Stomach smooth muscle (tissue), 2 donors: ENCODE data around the gene PEPD.

Experiments
- H3K27ac ChIP-seq: one replicate; pipeline ENCODE4 v1.7.0; 2013; ENCODE audit warnings: mild to moderate bottlenecking, low read length, inconsistent platforms
- H3K27me3 ChIP-seq, 2 donors: one replicate each; pipeline ENCODE4 v1.7.0; 2013; ENCODE audit warnings: low read length in 2 of 2; ENCODE audit not compliant: insufficient read depth in 2 of 2, control insufficient read depth in 1 of 2
- H3K36me3 ChIP-seq, 2 donors: one replicate each; pipeline ENCODE4 v1.7.0; 2013; ENCODE audit warnings: low read length in 2 of 2; ENCODE audit not compliant: control insufficient read depth in 2 of 2, insufficient read depth in 2 of 2
- H3K4me1 ChIP-seq: one replicate; pipeline ENCODE4 v1.7.0; 2013; ENCODE audit warnings: low read length; ENCODE audit not compliant: control insufficient read depth, insufficient read depth
- H3K4me3 ChIP-seq, 2 donors: one replicate each; pipeline ENCODE4 v1.7.0; 2013; ENCODE audit warnings: low read length in 2 of 2
- H3K9ac ChIP-seq, 2 donors: one replicate each; pipeline ENCODE4 v1.7.0; 2013; ENCODE audit warnings: low read length in 2 of 2, mild to moderate bottlenecking in 1 of 2
- H3K9me3 ChIP-seq, 2 donors: one replicate each; pipeline ENCODE4 v1.7.0; 2013; ENCODE audit warnings: low read length in 2 of 2; ENCODE audit not compliant: control insufficient read depth in 2 of 2
- donor health status: healthy.
- donor health status: Pancreatic carcinoma.

PEPD gene

DNA sequence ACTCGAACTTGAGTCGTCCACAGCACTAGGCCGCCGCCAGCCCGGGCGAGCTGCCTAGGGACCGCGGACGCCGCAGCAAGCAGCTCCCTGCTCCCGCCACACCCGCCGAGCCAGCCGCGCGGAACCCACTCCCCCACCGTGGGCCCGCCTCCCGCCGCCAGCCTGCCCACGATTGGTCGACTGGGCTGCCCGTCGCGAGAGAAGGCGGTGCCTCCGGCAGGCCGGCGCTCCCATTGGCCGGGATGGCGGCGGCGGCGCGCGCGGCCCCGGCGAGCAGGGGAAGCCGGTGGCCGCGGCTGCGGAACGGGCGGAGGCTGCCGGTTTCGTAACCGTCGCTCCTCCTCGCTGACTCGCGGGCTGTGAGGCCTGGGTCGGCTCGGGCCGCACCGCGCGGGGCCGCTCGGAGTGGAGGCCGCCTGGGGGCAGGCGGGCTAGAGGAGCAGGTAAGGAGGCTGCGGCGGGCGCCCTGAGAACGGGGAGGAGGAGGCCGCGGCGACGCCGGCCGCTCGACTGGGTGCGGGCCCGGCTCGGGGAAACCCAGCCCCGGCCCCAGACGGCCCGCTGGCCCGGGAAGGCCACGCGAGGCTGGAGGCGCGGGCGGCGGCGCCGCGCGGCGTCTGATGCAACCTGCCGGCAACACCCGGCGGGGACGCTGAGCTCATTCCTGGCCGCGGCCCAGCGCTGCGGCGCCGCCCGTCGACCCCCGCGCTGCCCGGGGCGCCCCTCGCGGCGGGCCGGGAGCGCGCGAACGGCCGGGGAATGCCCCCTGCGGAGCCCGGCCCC, 147.9 kb downstream of the PEPD start, which contains the start of gene CEBPG:
Gene CEBPG (plus strand): TSS at position 257 of the 783 bp plus-strand sequence. CDS start 5,531 bp downstream, outside the sequence.
- Histone ChIP-seq H3K27me3 (no peaks in the 10 kb centered on the region), H3K9me3 (no peaks in the 10 kb centered on the region), H3K27ac (peak within 1 kb of the TSS; percentile 83), H3K4me3 (peak within 1 kb of the TSS; percentile 88 to 97), H3K9ac (peak within 1 kb of the TSS; percentile 89 to 90), H3K36me3 (no peaks in the 10 kb centered on the region), H3K4me1 (peaks cover 17% of the 10 kb centered on the region)

DNA sequence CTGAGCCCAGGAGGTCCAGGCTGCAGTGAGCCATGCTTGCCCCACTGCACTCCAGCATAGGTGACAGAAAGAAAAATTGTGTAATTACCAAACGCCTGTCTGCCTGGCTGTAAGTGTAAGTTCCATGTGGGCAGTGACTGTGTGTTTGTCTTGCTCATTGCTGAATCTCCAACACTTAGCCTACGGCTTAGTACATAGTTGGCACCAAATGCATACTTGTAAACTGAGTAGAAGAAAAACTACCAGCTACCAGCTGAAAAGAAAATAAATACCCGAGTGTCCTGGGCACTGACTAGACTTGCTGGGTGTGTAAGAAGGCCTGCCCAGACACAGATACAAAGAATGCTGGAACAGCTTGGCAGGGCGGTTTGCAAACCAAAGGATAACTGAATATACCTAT, 150.8 kb downstream of the PEPD start:
- H3K4me3 ChIP-seq, result no peak overlapping the region
- no peak overlapping the region for H3K27ac ChIP-seq
- no peaks in the 10 kb centered on the region for H3K36me3 ChIP-seq
- no peak overlapping the region for H3K9ac ChIP-seq
- no peaks in the 10 kb centered on the region for H3K27me3 ChIP-seq
- no peaks in the 10 kb centered on the region for H3K9me3 ChIP-seq
- H3K4me1 ChIP-seq, result peaks cover 8% of the 10 kb centered on the region

DNA sequence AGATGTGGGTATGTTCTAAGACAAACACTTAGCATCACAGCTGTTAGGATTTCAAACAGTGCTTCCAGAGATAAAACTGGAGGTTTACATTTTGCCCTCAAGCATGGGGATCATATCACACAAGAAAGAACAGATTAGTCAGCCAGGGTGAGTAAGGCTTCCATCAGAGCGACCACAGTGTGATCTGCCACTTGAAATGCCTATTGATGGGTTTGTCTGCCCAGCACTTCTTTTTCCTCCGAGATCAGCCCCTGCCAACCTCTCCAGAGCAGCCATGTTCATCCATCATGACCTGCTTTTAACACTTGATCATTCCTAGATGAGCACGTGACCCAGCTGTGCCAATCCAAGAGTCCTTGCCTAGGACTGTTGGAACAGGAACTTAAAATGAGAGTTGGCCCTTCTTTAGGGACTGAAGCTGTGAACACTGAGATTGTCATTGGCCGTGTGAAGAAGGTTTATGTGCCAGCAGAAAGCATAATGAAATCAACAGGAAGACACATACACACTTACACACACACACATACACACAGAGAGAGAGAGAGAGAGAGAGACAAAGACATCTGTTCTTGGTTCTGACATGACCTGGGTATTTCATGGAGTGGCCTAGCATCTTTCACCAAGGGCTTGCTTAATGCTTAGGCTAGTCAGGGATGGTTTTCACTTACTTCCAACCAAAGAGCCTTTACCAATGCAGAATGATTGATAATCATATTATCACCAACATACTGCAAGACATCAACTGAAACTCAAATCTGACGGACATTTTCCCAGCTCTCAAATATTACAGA, 153.3 kb downstream of the PEPD start:
- peaks cover 2% of the 10 kb centered on the region for H3K4me1 ChIP-seq
- H3K4me3 ChIP-seq, result no peak overlapping the region
- H3K27ac ChIP-seq, result no peak overlapping the region
- no peak overlapping the region for H3K9ac ChIP-seq
- no peaks in the 10 kb centered on the region for H3K9me3 ChIP-seq
- H3K36me3 ChIP-seq, result no peaks in the 10 kb centered on the region
- no peaks in the 10 kb centered on the region for H3K27me3 ChIP-seq

DNA sequence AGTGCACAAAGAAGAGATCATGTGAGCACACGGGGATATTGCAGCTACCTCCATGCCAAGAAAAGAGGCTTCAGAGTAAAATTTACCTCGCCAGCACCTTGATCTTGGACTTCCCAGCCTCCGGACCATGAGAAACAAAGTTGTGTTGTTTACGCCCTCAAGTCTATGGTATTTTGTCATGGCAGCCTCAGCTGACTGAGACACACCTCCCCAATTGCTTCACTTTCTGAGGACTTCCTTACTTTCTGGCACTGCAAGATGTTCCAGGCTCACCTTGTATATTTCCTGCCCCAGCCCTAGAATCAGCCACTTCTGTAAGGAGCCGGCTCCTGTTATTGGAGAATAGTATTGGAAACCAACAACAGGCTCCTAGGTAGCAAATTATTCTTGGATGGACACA, 154.7 kb downstream of the PEPD start:
- Histone ChIP-seq H3K4me3 (no peak overlapping the region), H3K27ac (no peak overlapping the region), H3K9ac (no peak overlapping the region), H3K4me1 (no peaks in the 10 kb centered on the region), H3K36me3 (no peaks in the 10 kb centered on the region), H3K27me3 (peaks cover 0 to 2% of the 10 kb centered on the region in 2 donors), H3K9me3 (no peaks in the 10 kb centered on the region)

DNA sequence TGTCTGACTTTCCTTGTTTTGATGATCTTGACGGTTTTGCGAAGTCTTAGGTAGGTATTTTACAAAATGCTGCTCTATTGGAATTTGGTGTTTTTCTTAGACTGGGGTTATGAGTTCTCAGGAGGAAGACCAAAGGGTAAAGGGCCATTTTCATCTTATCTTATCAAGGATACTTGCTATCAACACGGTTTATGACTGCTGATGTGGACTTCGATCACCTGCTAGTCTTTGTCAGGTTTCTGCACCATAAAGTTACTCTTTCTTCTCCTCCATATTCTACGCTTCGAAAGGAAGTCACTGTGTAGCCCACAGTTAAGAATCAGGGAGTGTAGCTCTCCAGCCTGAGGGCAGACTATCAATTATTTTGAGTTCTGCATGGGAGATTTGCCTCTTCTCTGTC, 155.5 kb downstream of the PEPD start:
- peaks cover 0 to 3% of the 10 kb centered on the region in 2 donors for H3K27me3 ChIP-seq
- H3K4me1 ChIP-seq, result no peaks in the 10 kb centered on the region
- no peak overlapping the region for H3K9ac ChIP-seq
- no peak overlapping the region for H3K27ac ChIP-seq
- H3K9me3 ChIP-seq, result no peaks in the 10 kb centered on the region
- H3K36me3 ChIP-seq, result no peaks in the 10 kb centered on the region
- no peak overlapping the region for H3K4me3 ChIP-seq

DNA sequence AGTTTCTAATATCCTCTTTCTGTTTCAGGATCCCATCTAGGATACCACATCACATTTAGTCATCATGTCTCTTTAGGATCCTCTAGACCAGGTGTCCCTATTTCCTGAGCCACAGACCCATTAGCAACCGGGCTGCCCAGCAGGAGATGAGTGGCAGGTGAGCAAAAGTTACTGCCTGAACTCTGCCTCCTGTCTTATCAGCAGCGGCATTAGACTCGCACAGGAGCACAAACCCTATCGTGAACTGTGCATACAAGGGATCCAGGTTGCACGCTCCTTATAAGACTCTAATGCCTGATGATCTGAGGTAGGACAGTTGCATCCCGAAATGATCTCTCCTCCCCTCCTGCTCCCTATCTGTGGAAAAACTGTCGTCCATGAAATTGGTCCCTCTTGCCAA, 155.9 kb downstream of the PEPD start:
- no peak overlapping the region for H3K4me3 ChIP-seq
- H3K27me3 ChIP-seq, result peaks cover 0 to 5% of the 10 kb centered on the region in 2 donors
- H3K9ac ChIP-seq, result no peak overlapping the region
- no peaks in the 10 kb centered on the region for H3K9me3 ChIP-seq
- H3K27ac ChIP-seq, result no peak overlapping the region
- no peaks in the 10 kb centered on the region for H3K36me3 ChIP-seq
- no peaks in the 10 kb centered on the region for H3K4me1 ChIP-seq

DNA sequence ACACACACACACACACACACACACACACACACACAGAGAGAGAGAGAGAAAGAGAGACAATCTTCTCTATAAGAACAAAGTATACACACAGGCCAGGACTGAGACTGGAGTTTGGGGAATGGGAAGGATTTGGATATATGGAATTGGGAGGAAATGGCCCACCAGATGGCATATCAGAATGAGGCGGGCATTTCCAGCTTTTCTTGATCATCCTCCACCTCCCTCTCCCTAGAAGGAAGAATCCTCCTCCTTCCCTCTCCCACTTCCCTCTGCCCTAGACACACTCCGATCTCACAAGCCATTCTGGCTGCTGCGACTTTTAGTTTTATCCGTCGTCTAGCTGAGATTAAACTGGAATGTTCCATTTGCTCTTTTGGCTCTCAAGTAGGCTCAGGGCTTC, 158.1 kb downstream of the PEPD start:
- Histone ChIP-seq H3K4me3 (no peak overlapping the region), H3K36me3 (no peaks in the 10 kb centered on the region), H3K4me1 (no peaks in the 10 kb centered on the region)

DNA sequence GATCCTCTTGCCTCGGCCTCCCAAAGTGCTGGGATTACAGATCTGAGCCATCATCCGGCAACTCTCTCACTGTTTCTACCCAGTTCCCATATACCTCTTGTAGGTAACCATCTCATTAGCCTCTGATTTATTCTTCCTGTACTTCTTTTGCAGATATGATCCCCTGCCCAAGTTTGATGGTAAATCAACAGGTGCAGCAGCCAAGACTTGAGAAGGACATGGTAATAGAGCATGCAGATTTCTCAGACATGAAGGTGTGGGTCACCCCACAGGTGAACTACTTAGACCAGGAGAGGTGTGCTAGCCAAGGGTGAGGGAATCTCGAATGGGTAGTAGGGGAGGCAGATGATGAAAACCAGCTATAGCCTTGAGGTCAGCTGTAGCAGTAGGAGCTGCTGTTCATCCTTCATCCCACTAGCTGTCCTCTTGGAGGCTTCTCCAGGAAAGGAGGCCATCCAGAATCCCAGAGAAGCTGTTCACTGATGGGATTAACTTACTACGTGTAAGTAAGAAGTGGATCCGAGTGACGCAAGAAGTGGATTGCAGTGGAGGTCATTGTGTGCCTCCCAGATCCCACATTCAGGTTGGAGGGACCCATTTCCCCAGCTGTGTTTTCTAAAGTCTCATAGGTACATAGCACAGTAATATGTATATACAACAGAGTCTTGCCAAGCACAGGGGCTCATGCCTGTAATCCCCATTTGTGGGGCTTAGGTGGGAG, 158.9 kb downstream of the PEPD start:
- no peak overlapping the region for H3K27ac ChIP-seq
- peaks cover 0 to 5% of the 10 kb centered on the region in 2 donors for H3K27me3 ChIP-seq
- H3K4me3 ChIP-seq, result no peak overlapping the region
- no peaks in the 10 kb centered on the region for H3K4me1 ChIP-seq
- no peaks in the 10 kb centered on the region for H3K36me3 ChIP-seq
- H3K9ac ChIP-seq, result no peak overlapping the region
- H3K9me3 ChIP-seq, result no peaks in the 10 kb centered on the region

More for the DNA sequence above, 158.1 kb downstream of the PEPD start:
- no peak overlapping the region for H3K9ac ChIP-seq
- peaks cover 0 to 5% of the 10 kb centered on the region in 2 donors for H3K27me3 ChIP-seq
- no peaks in the 10 kb centered on the region for H3K9me3 ChIP-seq
- H3K27ac ChIP-seq, result no peak overlapping the region

DNA sequence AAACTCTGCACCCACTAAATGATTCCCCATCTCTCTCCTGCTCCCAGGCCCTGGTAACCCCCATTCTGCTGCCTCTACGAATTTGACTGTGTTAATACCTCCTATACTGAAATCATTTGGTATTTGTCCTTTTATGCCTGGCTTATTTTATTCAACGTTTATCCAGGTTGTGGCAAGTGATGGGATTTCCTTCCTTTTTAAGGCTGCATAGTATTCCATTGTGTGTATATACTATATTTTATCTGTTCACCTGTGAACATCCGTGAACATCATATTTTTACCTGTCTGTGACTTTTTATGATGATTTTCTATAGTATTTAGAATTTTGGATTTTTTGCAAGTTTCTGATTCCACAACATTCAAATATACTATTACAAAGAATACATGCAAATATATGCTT, 162.0 kb downstream of the PEPD start:
- no peak overlapping the region for H3K27ac ChIP-seq
- H3K9me3 ChIP-seq, result no peaks in the 10 kb centered on the region
- no peak overlapping the region for H3K4me3 ChIP-seq
- peaks cover 0 to 5% of the 10 kb centered on the region in 2 donors for H3K27me3 ChIP-seq
- H3K4me1 ChIP-seq, result no peaks in the 10 kb centered on the region
- H3K36me3 ChIP-seq, result no peaks in the 10 kb centered on the region
- no peak overlapping the region for H3K9ac ChIP-seq

DNA sequence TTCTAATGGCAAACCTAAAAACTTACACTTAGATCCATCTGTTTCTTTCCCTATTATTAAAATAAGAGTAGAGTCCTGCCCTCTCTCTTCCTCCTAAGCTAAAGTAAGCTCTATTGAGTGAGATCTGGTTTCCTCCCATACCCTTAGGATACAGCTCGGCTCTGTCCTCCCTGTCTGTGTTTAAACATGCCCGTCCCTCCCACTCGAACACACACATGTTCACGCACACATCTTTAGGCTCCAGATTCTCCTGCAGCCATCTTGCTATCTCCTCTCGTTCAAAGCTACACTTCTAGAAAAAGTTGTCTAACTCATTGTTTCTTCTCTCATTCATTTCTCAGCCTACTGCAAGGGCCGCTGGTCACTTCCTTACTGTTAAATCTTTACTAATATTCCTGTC, 163.2 kb downstream of the PEPD start:
- H3K4me3 ChIP-seq, result no peak overlapping the region
- H3K9me3 ChIP-seq, result no peaks in the 10 kb centered on the region
- H3K36me3 ChIP-seq, result no peaks in the 10 kb centered on the region
- no peak overlapping the region for H3K27ac ChIP-seq
- H3K27me3 ChIP-seq, result peaks cover 0 to 5% of the 10 kb centered on the region in 2 donors
- H3K9ac ChIP-seq, result no peak overlapping the region
- H3K4me1 ChIP-seq, result no peaks in the 10 kb centered on the region
